Measurements from ENCODE around the gene CRY2. TPM values are rescaled to one million over a fixed set of nuclear protein-coding genes. Genes with fewer than 3 reads are reported as not detected.

The CRY2 gene
- polyA plus RNA-seq, 1 donor (not counting 4 experiments of a cell fraction or from before 2014, with no cell fraction given): 7.9 TPM

GRCh38 chr11:45902452-45903380 is 55.4 kb downstream of the CRY2 start:
- Histone ChIP-seq H3K4me2 (ENCODE audit: control insufficient read depth, extremely low read depth, insufficient read depth, low read depth, low read length) (no peak overlapping the region), H3K4me1 (ENCODE audit: control insufficient read depth, extremely low read depth, insufficient read depth, low read length) (peaks cover 7% of the 10 kb centered on the region), H3K27ac (ENCODE audit: control insufficient read depth, insufficient read depth, low read length) (no peak overlapping the region), H4K20me1 (ENCODE audit: control insufficient read depth, extremely low read depth, insufficient read depth, low read length) (no peaks in the 10 kb centered on the region), H3K9ac (ENCODE audit: control insufficient read depth, extremely low read depth, insufficient read depth, low read length) (no peak overlapping the region), H3K79me2 (ENCODE audit: control insufficient read depth, insufficient read depth, low read length) (no peaks in the 10 kb centered on the region), H3K36me3 (ENCODE audit: control insufficient read depth in 2 of 2, extremely low read depth in 1 of 2, insufficient read depth in 2 of 2, low read length in 2 of 2) (no peaks in the 10 kb centered on the region), H3K9me3 (ENCODE audit: control insufficient read depth, low read depth, low read length) (no peaks in the 10 kb centered on the region), H3K4me3 (ENCODE audit: control insufficient read depth in 2 of 3, extremely low read depth in 1 of 3, insufficient read depth in 2 of 3, low read depth in 1 of 3, low read length in 3 of 3) (no peak overlapping the region), H2AFZ (ENCODE audit: control insufficient read depth, low read length) (no peak overlapping the region), H3K9me1 (ENCODE audit: control insufficient read depth, extremely low read depth, insufficient read depth, low read length) (no peaks in the 10 kb centered on the region), H3K27me3 (ENCODE audit: control insufficient read depth, extremely low read depth, insufficient read depth, low read length) (peaks cover 19% of the 10 kb centered on the region)
- FAIRE-seq: no peak
- TF ChIP-seq, protein P1, sequence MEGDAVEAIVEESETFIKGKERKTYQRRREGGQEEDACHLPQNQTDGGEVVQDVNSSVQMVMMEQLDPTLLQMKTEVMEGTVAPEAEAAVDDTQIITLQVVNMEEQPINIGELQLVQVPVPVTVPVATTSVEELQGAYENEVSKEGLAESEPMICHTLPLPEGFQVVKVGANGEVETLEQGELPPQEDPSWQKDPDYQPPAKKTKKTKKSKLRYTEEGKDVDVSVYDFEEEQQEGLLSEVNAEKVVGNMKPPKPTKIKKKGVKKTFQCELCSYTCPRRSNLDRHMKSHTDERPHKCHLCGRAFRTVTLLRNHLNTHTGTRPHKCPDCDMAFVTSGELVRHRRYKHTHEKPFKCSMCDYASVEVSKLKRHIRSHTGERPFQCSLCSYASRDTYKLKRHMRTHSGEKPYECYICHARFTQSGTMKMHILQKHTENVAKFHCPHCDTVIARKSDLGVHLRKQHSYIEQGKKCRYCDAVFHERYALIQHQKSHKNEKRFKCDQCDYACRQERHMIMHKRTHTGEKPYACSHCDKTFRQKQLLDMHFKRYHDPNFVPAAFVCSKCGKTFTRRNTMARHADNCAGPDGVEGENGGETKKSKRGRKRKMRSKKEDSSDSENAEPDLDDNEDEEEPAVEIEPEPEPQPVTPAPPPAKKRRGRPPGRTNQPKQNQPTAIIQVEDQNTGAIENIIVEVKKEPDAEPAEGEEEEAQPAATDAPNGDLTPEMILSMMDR (optimal IDR thresholded peaks at IDR 0.05 in 1 of 3, IDR thresholded peaks at IDR 0.05 in 1 of 3, conservative IDR thresholded peaks at IDR 0.05 in 1 of 3; ENCODE audit: extremely low read depth in 1 of 3, insufficient read depth in 2 of 3, low read length in 3 of 3): no peak
- dilution Hi-C loops (cut with MboI; ENCODE audit: extremely low pct_ligation_motif_present, low sequenced_read_pairs): no loop called here
- DNase-seq (ENCODE audit: low read depth, low spot score): no peak

GRCh38 chr11:45904309-45904915 is 57.1 kb downstream of the CRY2 start:
- no peaks in the 10 kb centered on the region for H3K9me3 ChIP-seq (ENCODE audit: control insufficient read depth, low read depth, low read length)
- H3K36me3 ChIP-seq (ENCODE audit: control insufficient read depth in 2 of 2, extremely low read depth in 1 of 2, insufficient read depth in 2 of 2, low read length in 2 of 2): peaks cover 2 to 5% of the 10 kb centered on the region in 2 experiments

More at GRCh38 chr11:45904309-45904915, 57.1 kb downstream of the CRY2 start:
- H3K9me1 ChIP-seq (ENCODE audit: control insufficient read depth, extremely low read depth, insufficient read depth, low read length): no peaks in the 10 kb centered on the region
- no peaks in the 10 kb centered on the region for H4K20me1 ChIP-seq (ENCODE audit: control insufficient read depth, extremely low read depth, insufficient read depth, low read length)
- peaks cover 18% of the 10 kb centered on the region for H3K27me3 ChIP-seq (ENCODE audit: control insufficient read depth, extremely low read depth, insufficient read depth, low read length)
- no peaks in the 10 kb centered on the region for H3K79me2 ChIP-seq (ENCODE audit: control insufficient read depth, insufficient read depth, low read length)
- DNase-seq (ENCODE audit: low read depth, low spot score) (no peak), FAIRE-seq (no peak)
- TF ChIP-seq, protein P1 (optimal IDR thresholded peaks at IDR 0.05 in 1 of 3, IDR thresholded peaks at IDR 0.05 in 1 of 3, conservative IDR thresholded peaks at IDR 0.05 in 1 of 3; ENCODE audit: extremely low read depth in 1 of 3, insufficient read depth in 2 of 3, low read length in 3 of 3): no peak
- no peak for TF ChIP-seq EZH2 (IDR thresholded peaks at IDR 0.05; ENCODE audit: low read length)
- H3K4me2 ChIP-seq (ENCODE audit: control insufficient read depth, extremely low read depth, insufficient read depth, low read depth, low read length): no peak overlapping the region
- H3K4me3 ChIP-seq (ENCODE audit: control insufficient read depth in 2 of 3, extremely low read depth in 1 of 3, insufficient read depth in 2 of 3, low read depth in 1 of 3, low read length in 3 of 3): no peak overlapping the region
- no peak overlapping the region for H3K27ac ChIP-seq (ENCODE audit: control insufficient read depth, insufficient read depth, low read length)
- dilution Hi-C loops (cut with MboI; ENCODE audit: extremely low pct_ligation_motif_present, low sequenced_read_pairs): no loop called here
- peaks cover 4% of the 10 kb centered on the region for H3K4me1 ChIP-seq (ENCODE audit: control insufficient read depth, extremely low read depth, insufficient read depth, low read length)
- H2AFZ ChIP-seq (ENCODE audit: control insufficient read depth, low read length): no peak overlapping the region
- H3K9ac ChIP-seq (ENCODE audit: control insufficient read depth, extremely low read depth, insufficient read depth, low read length): no peak overlapping the region
